Esophagus squamous epithelium (tissue), 5 donors: Measurements from ENCODE around the gene BCL2L13. TPM values are rescaled to one million over a fixed set of nuclear protein-coding genes. Genes with fewer than 3 reads are reported as not detected.

Experiments used
- DNase-seq: peaks from one replicate; lab custom pipeline; 2025; lab: John Stamatoyannopoulos, UW
- H3K27ac ChIP-seq, 4 donors: fragments of 200-600 bp; sonication (generic); one replicate each; pipeline ENCODE4 v1.5.1; 2016 to 2019; ENCODE audit warnings: mild to moderate bottlenecking in 1 of 4
- H3K27me3 ChIP-seq, 4 donors: fragments of 200-600 bp; sonication (generic); 1 replicate in 3 of 4; 2 replicates in 1 of 4; pipeline versions ENCODE4 v1.5.1 to v1.6.0; 2017 to 2021; ENCODE audit warnings: antibody characterized with exemption in 1 of 4
- H3K36me3 ChIP-seq, 3 donors: fragments of 200-600 bp; sonication (generic); one replicate each; pipeline ENCODE4 v1.5.1; 2016 to 2019
- H3K4me1 ChIP-seq, 3 donors: fragments of 200-600 bp; sonication (generic); one replicate each; pipeline ENCODE4 v1.5.1; 2017 to 2019
- H3K4me3 ChIP-seq, 4 donors: fragments of 200-600 bp; sonication (generic); 1 replicate in 3 of 4; 2 replicates in 1 of 4; pipeline ENCODE4 v1.5.1; 2016 to 2019; ENCODE audit warnings: mild to moderate bottlenecking in 2 of 4, moderate library complexity in 1 of 4
- H3K9me3 ChIP-seq, 3 donors: fragments of 200-600 bp; sonication (generic); one replicate each; pipeline ENCODE4 v1.5.1; 2016 to 2019
- POLR2A ChIP-seq, 4 donors: fragments of 450-650 bp; IDR thresholded peaks; one replicate each; pipeline ENCODE4 v1.6.1; 2017; ENCODE audit warnings: antibody characterized with exemption in 4 of 4, mild to moderate bottlenecking in 4 of 4, moderate library complexity in 3 of 4
- WGBS, 2 donors: methylation state at CpG; one replicate each; pipeline ENCODE4 v1.1.5; 2018; 5-methylcytosine and 5-hydroxymethylcytosine counted together
- intact Hi-C: fragments of 100-400 bp; cut with DNase I; formaldehyde crosslinking; loops from one replicate; pipeline ENCODE4 v1.15.0; 2022
- total RNA-seq, 4 donors: library from RNA; depleted of rRNA; stranded (reverse); fragments of >200 nt; gene quantifications; one replicate each; pipeline ENCODE4 v1.1.0, GENCODE V29; 2016
- TF ChIP-seq, protein P1 (sequence below), 6 experiments: fragments of 450-650 bp in 4 of 6; fragments of 200-600 bp in 2 of 6; sonication (generic) in 2 of 6; IDR thresholded peaks; one replicate each; pipeline ENCODE4 v1.5.1; 2016 to 2019; ENCODE audit warnings: antibody characterized with exemption in 6 of 6, mild to moderate bottlenecking in 4 of 6, moderate library complexity in 4 of 6
- donor health status: DM: yes; HTN: yes; CAD: no.

Gene BCL2L13
- total RNA-seq, 4 donors from 2014 or later, result 31.7 to 49.2 (median 43.1) TPM

DNA sequence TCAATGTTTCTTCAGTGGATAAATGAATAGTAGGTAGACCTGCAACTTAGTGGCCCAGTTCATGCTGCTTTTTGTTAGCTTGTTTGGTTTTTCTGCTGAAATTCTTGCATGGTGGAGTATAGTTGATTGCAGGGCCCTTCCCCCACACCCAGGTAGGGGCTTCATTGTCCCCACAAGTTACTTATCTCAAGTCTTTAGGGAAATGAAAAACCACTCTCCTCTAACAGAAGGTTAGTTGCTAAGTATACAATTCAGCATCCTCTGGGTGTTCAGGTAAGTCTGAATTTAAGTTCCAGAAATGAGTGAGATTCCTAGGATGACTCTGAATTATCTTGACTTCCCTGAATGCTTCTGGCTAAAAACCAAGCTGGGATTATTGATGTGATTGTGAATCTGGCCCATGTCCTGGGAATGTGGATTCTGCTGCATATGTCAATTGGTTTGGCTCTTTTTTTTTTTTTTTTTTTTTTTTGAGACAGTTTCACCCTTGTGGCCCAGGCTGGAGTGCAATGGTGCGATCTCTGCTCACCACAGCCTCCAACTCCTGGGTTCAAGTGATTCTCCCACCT is 40.3 kb downstream of the BCL2L13 start:
- no peaks in the 10 kb centered on the region for H3K4me1 ChIP-seq
- no peak overlapping the region for H3K27ac ChIP-seq
- intact Hi-C loops, result no loop called here
- H3K4me3 ChIP-seq, result no peak overlapping the region
- H3K9me3 ChIP-seq, result no peaks in the 10 kb centered on the region
- no peak for DNase-seq
- TF ChIP-seq POLR2A (IDR thresholded peaks at IDR 0.05), result no peak
- TF ChIP-seq, protein P1, sequence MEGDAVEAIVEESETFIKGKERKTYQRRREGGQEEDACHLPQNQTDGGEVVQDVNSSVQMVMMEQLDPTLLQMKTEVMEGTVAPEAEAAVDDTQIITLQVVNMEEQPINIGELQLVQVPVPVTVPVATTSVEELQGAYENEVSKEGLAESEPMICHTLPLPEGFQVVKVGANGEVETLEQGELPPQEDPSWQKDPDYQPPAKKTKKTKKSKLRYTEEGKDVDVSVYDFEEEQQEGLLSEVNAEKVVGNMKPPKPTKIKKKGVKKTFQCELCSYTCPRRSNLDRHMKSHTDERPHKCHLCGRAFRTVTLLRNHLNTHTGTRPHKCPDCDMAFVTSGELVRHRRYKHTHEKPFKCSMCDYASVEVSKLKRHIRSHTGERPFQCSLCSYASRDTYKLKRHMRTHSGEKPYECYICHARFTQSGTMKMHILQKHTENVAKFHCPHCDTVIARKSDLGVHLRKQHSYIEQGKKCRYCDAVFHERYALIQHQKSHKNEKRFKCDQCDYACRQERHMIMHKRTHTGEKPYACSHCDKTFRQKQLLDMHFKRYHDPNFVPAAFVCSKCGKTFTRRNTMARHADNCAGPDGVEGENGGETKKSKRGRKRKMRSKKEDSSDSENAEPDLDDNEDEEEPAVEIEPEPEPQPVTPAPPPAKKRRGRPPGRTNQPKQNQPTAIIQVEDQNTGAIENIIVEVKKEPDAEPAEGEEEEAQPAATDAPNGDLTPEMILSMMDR (IDR thresholded peaks at IDR 0.05), result no peak
- H3K27me3 ChIP-seq, result no peaks in the 10 kb centered on the region
- 75 to 100% methylated on average over 1 of the region's 1 CpG for WGBS, 2 donors
- peaks cover 0 to 3% (median 0%) of the 10 kb centered on the region in 3 donors for H3K36me3 ChIP-seq

DNA sequence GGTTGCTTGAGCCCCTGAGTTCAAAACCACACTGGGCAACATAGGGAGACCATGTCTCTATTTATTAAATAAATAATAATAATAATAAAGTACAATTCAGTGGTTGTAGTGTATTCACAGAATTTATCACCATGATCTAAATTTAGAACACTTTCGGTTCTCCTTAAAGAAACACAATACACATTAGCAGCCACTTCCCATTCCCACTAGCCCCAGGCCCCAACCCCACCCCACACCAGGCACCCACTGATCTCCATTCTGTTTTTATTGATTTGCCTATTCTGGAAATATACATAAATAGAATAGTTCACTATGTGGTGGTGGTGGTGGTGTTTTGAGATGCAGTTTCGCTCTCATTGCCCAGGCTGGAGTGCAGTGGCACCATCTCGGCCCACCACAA is 45.7 kb downstream of the BCL2L13 start:
- no peak for DNase-seq
- peaks cover 0 to 45% (median 11%) of the 10 kb centered on the region in 3 donors for H3K36me3 ChIP-seq
- no peak overlapping the region for H3K4me3 ChIP-seq
- H3K27ac ChIP-seq, result no peak overlapping the region
- WGBS, 2 donors, result 74 to 87% methylated on average over 3 of the region's 3 CpGs
- no peaks in the 10 kb centered on the region for H3K27me3 ChIP-seq
- no peak for TF ChIP-seq POLR2A (IDR thresholded peaks at IDR 0.05)
- TF ChIP-seq, protein P1 (IDR thresholded peaks at IDR 0.05), result no peak
- H3K9me3 ChIP-seq, result no peaks in the 10 kb centered on the region
- H3K4me1 ChIP-seq, result no peaks in the 10 kb centered on the region
- intact Hi-C loops, result no loop called here

DNA sequence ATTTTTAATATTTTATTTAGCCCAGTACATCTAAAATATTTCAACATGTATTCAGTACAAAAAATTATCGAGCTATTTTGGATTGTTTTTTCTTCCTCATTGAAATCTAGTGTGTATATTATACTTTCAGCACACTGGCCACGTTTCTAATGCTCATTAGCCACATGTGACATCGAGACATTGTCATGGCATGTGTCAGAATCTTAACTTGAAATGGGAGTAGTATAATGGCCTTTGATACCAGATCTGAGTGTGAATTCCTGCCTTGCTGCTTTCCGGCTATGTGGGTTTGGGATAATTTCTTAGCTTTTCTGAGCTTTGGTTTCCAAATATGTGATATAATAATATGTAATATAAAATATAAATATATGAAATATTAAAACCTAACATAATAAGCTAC is 54.3 kb downstream of the BCL2L13 start:
- DNase-seq, result no peak
- no peak overlapping the region for H3K4me3 ChIP-seq
- no peak overlapping the region for H3K27ac ChIP-seq
- TF ChIP-seq POLR2A (IDR thresholded peaks at IDR 0.05), result no peak
- TF ChIP-seq, protein P1 (IDR thresholded peaks at IDR 0.05), result no peak
- no peaks in the 10 kb centered on the region for H3K27me3 ChIP-seq
- intact Hi-C loops, result no loop called here
- peaks cover 0 to 74% (median 6%) of the 10 kb centered on the region in 3 donors for H3K36me3 ChIP-seq
- H3K4me1 ChIP-seq, result no peaks in the 10 kb centered on the region
- no peaks in the 10 kb centered on the region for H3K9me3 ChIP-seq
- 83 to 90% methylated on average over 4 of the region's 4 CpGs for WGBS, 2 donors

DNA sequence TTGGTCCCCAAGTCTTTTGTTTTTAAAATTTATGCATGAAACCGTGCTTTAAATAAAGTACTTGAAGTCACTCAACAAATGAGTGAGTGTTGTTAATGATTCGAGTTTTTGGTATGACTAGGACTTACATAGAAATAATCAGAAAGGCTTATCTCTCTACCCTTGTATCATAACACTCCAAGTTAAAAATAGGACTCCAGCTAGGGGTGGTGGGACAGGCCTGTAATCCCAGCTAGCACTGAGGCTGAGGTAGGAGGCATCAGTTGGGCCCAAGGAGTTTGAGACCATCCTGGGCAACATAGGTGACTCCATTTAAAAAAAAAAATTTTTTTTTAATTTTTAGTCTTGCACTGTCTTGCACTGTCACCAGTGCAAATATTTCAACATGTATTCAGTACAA is 55.6 kb downstream of the BCL2L13 start:
- Histone ChIP-seq H3K27me3 (no peaks in the 10 kb centered on the region), H3K27ac (no peak overlapping the region), H3K4me3 (no peak overlapping the region), H3K4me1 (no peaks in the 10 kb centered on the region), H3K9me3 (no peaks in the 10 kb centered on the region), H3K36me3 (peaks cover 0 to 71% (median 2%) of the 10 kb centered on the region in 3 donors)
- TF ChIP-seq POLR2A (IDR thresholded peaks at IDR 0.05), result no peak
- TF ChIP-seq, protein P1 (IDR thresholded peaks at IDR 0.05), result no peak
- WGBS, 2 donors, result 87 to 90% methylated on average over 2 of the region's 2 CpGs
- DNase-seq, result no peak
- intact Hi-C loops, result no loop called here

DNA sequence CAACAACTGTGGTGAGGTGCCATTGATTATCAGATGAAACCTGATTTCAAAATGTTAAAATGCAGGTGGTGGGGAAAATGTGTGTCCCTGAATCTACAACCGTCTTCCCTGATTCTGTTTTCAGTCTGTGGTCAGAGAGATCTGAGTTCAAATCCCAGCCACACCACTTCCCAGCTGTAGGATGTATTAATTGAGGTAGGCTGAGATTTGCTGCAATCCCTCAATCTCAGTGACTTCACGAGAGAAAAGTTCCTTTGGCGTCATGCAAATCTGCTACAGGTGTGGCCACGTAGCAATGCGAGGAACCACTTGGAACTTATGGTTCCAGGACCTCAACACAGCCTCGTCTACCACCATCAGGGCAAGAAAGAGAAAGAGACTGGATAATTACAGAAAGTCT is 56.2 kb downstream of the BCL2L13 start:
- no peak for TF ChIP-seq POLR2A (IDR thresholded peaks at IDR 0.05)
- TF ChIP-seq, protein P1 (IDR thresholded peaks at IDR 0.05), result no peak
- no peak for DNase-seq
- Histone ChIP-seq H3K9me3 (no peaks in the 10 kb centered on the region), H3K27me3 (no peaks in the 10 kb centered on the region), H3K4me3 (no peak overlapping the region), H3K4me1 (no peaks in the 10 kb centered on the region), H3K27ac (no peak overlapping the region), H3K36me3 (peaks cover 0 to 66% (median 0%) of the 10 kb centered on the region in 3 donors)
- intact Hi-C loops, result no loop called here
- 96 to 100% methylated on average over 6 of the region's 6 CpGs for WGBS, 2 donors
